GM12864 (cell line): ENCODE measurements around the gene TMEFF2.

Experiments used
- DNase-seq: peaks from one replicate; pipeline ENCODE4 v3.0.0-alpha.2; 2011; ENCODE audit warnings: low read depth
- H3K4me3 ChIP-seq: 2 replicates; pipeline ENCODE4 v1.5.1; 2011; ENCODE audit warnings: mild to moderate bottlenecking, low read depth, low read length, control low read depth
- TF ChIP-seq, protein P1 (sequence below): IDR thresholded peaks from 2 replicates; pipeline ENCODE4 v1.5.1; 2011; ENCODE audit warnings: low read depth, mild to moderate bottlenecking, moderate library complexity, low read length, control low read depth, inconsistent platforms; ENCODE audit errors: missing control alignments

TMEFF2 gene

GRCh38 chr2:192026825-192027120 is 168.0 kb downstream of the TMEFF2 start:
- TF ChIP-seq, protein P1, sequence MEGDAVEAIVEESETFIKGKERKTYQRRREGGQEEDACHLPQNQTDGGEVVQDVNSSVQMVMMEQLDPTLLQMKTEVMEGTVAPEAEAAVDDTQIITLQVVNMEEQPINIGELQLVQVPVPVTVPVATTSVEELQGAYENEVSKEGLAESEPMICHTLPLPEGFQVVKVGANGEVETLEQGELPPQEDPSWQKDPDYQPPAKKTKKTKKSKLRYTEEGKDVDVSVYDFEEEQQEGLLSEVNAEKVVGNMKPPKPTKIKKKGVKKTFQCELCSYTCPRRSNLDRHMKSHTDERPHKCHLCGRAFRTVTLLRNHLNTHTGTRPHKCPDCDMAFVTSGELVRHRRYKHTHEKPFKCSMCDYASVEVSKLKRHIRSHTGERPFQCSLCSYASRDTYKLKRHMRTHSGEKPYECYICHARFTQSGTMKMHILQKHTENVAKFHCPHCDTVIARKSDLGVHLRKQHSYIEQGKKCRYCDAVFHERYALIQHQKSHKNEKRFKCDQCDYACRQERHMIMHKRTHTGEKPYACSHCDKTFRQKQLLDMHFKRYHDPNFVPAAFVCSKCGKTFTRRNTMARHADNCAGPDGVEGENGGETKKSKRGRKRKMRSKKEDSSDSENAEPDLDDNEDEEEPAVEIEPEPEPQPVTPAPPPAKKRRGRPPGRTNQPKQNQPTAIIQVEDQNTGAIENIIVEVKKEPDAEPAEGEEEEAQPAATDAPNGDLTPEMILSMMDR = no peak
- H3K4me3 ChIP-seq = no peak overlapping the region
- DNase-seq = no peak

DNA sequence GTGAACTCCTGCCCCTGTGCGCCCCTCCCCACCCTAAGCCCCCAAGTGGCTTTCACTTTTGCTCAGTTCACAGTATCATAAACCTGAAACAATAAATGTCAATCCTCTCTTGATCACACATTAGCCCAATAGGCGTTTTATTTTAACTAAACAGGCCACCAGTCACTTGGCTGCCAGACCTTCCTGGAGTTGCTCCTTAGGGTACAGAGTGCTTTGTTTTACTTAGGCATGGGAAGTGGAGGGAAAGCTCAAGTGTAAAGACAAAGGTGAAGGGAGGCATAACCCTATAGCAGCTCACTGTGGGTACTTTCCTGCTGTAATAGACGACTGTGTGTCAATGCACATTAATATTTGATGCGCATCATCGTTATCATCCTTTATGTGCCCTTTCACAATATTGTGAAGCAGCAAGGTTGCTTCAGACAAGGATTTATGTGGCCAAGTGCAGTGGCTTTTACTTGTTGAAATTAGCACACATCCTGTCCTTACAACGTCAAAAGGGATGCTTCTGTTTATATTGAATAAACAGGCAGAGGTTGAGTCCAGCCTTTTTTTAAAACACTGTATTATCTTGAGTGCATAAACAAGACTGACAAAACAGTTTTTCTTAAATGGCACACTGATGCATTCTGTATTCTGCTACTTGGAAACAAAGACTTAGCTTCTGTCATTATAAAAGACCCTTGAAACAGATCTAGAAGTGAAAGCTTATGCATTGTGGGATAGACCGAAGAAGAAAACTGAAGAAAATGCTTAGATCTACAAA is 168.5 kb downstream of the TMEFF2 start:
- no peak for DNase-seq
- TF ChIP-seq, protein P1 = no peak
- H3K4me3 ChIP-seq = no peak overlapping the region

DNA sequence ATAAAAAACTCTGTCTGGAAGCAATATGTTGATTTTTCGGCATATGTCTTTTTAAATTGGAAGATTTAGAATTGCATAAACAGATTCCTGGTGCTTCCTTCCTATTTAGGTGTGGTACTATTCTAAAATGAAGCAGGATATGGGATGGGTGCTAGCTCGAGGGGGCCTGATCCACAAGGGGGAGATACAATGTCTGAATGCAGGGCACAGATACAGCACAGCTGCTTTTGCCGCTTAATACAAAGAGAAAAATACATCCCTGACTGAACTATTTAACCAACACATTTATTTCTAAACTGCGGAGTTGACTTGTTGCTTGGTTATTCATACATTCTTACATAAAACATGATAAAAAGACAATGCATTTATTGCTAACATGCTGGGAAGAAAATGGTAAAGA is 169.1 kb downstream of the TMEFF2 start:
- TF ChIP-seq, protein P1 = no peak
- no peak for DNase-seq
- no peak overlapping the region for H3K4me3 ChIP-seq

- TF ChIP-seq, protein P1 = no peak
- H3K4me3 ChIP-seq = no peak overlapping the region
- no peak for DNase-seq
Measured at GRCh38 chr2:192023006-192023405, 171.7 kb downstream of the TMEFF2 start.

- DNase-seq = no peak
- no peak overlapping the region for H3K4me3 ChIP-seq
- TF ChIP-seq, protein P1 = no peak
Measured at GRCh38 chr2:192017844-192018243, 176.9 kb downstream of the TMEFF2 start.

GRCh38 chr2:192016265-192016664 is 178.5 kb downstream of the TMEFF2 start:
- DNase-seq = no peak
- TF ChIP-seq, protein P1 = no peak
- H3K4me3 ChIP-seq = no peak overlapping the region

DNA sequence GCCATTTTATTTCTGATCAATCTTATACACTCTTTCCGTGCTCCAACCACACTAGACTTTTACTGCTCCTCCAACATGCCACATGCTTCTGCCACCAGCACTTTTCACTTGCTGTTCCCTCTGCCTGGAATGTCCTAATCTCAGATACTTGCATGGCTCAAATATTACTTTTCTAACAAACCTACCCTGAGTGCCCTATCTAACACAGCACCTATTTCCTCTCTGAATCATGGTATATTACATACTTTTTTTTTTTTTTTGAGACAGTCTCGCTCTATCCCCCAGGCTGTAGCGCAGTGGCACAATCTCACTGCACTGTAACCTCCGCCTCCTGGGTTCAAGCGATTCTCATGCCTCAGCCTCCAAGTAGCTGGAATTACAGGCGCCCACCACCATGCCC is 181.5 kb downstream of the TMEFF2 start:
- H3K4me3 ChIP-seq = no peak overlapping the region
- DNase-seq = no peak
- TF ChIP-seq, protein P1 = no peak
